GM12864 (cell line): ENCODE data around the gene LANCL3.

Experiments
- DNase-seq: peaks from one replicate; pipeline ENCODE4 v3.0.0-alpha.2; 2011; ENCODE audit warnings: low read depth
- H3K4me3 ChIP-seq: 2 replicates; pipeline ENCODE4 v1.5.1; 2011; ENCODE audit warnings: mild to moderate bottlenecking, low read depth, low read length, control low read depth
- CTCF ChIP-seq: IDR thresholded peaks from 2 replicates; pipeline ENCODE4 v1.5.1; 2011; ENCODE audit warnings: low read depth, mild to moderate bottlenecking, moderate library complexity, low read length, control low read depth, inconsistent platforms; ENCODE audit errors: missing control alignments

The LANCL3 gene

DNA sequence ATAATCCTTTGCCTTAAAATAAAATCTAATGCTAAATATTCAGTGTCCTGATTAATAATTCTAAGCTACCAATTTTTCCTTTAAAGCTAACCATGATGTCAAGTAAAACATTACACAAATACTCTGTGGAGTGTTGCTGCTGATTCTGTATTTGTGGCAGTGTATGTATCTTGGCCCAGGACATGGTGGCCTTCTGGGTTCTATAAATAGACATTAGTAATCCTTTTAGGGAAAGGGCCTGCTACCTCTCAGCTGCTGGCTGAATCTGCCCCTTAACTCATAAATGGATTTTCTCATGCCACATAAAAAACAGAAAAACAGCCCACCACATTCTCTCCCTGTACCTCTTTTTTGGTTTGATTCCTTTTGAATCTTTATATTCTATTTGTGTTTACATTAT is 113.0 kb downstream of the LANCL3 start:
- no peak for TF ChIP-seq CTCF
- H3K4me3 ChIP-seq, result no peak overlapping the region
- no peak for DNase-seq

GRCh38 chrX:37684973-37685372 is 113.5 kb downstream of the LANCL3 start:
- no peak overlapping the region for H3K4me3 ChIP-seq
- no peak for TF ChIP-seq CTCF
- no peak for DNase-seq

GRCh38 chrX:37685381-37686359 is 114.2 kb downstream of the LANCL3 start, which contains the start of gene XK:
Gene XK (plus strand): TSS chrX:37685791. CDS start chrX:37685962, 171 bp downstream.
- TF ChIP-seq CTCF, result no peak
- H3K4me3 ChIP-seq, result peak within 1 kb of the TSS; percentile 48
- no peak for DNase-seq

DNA sequence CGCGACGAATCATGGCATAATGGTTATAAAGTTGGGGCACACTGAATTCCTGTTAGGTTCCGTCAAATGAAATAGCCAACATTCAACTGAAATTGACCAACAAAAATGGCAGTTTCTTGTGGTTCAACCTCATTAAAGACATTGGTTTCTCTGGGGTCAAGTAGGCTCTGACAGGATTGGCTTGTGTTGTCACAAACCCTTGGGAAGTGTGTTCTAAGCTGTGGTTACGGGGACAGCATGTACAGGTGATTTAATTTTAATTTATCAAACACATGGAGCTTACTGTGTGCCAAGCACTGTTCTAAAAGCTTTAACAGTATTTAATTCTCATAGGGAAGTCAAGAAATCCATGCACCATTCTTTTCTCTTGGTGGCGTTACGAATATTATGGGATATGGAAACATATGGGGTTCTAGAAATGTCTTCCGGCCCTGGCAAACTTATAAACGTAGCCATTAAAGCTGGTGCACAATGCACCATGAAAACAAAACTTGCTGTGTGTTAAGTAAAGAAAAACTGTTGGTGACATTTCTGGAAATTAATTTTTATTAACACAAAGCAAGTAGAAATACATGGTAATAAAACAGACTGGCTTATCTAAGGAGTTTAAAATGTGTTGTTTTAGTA is 115.0 kb downstream of the LANCL3 start:
- TF ChIP-seq CTCF, result no peak
- H3K4me3 ChIP-seq, result no peak overlapping the region
- no peak for DNase-seq

DNA sequence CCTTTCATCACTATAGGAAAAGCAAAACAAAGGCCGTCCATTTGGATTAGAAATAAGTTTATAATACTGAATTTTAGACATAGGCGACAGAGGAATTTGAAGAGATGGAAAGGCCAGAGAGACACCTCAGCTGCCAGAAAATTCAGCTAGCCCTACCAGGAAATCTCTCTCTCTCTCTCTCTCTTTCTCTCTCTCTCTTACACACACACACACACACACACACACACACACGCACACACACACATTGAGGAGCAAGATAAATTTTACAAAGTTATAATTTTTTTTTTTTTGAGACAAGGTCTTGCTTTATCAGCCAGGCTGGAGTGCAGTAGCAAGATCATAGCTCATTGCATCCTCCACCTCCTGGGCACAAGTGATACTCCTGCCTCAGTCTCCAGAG is 115.5 kb downstream of the LANCL3 start:
- DNase-seq, result no peak
- TF ChIP-seq CTCF, result no peak
- H3K4me3 ChIP-seq, result no peak overlapping the region

GRCh38 chrX:37690119-37690518 is 118.7 kb downstream of the LANCL3 start:
- no peak for TF ChIP-seq CTCF
- no peak overlapping the region for H3K4me3 ChIP-seq
- DNase-seq, result no peak
